Measurements from ENCODE around the gene CD46. TPM values are rescaled to one million over a fixed set of nuclear protein-coding genes. Genes with fewer than 3 reads are reported as not detected.

Gene CD46
- total and polyA plus RNA-seq, 10 of the 15 experiments (the other 5 are each of a cell fraction or from before 2014, with no cell fraction given): 61.1 to 198 (median 81.4) TPM

- no peak overlapping the region for H3K27ac ChIP-seq (ENCODE audit: control insufficient read depth, insufficient read depth)
- WGBS (ENCODE audit: insufficient coverage, insufficient replicate concordance, low lambda C conversion rate, missing lambda C conversion rate): 95% methylated on average over 5 of the region's 5 CpGs
- H3K4me3 ChIP-seq: no peak overlapping the region
- SMC1A ChIA-PET (ENCODE audit: uncharacterized antibody, unreplicated experiment): interaction anchor here (1.0 to 1.9 kb wide), 3 partner anchors 13 to 67 kb away, joined by 3 to 4 read pairs (median 3); no protein-coding TSS in a partner anchor
- no peak for ATAC-seq
- H3K27me3 ChIP-seq (replicated peaks in 1 of 2; ENCODE audit: control insufficient read depth in 2 of 2, insufficient read depth in 2 of 2, low read length in 1 of 2): no peaks in the 10 kb centered on the region
- RAD21 ChIA-PET (ENCODE audit: unreplicated experiment): no interaction called here
- no peak for FAIRE-seq
- POLR2A ChIA-PET: interaction anchor here (2.1 kb wide), 1 partner anchor 17 kb away, joined by 7 read pairs; no protein-coding TSS in a partner anchor
- H2AFZ ChIP-seq (ENCODE audit: control insufficient read depth, low read depth, low read length): no peak overlapping the region
- TF ChIP-seq POLR2A (IDR thresholded peaks at IDR 0.05; ENCODE audit: low read depth, low read length) (no peak), MYB (IDR thresholded peaks at IDR 0.05; ENCODE audit: borderline replicate concordance, low read depth, low read length) (no peak), PML (IDR thresholded peaks at IDR 0.05; ENCODE audit: low read length) (no peak), CHD1 (IDR thresholded peaks at IDR 0.05; ENCODE audit: low read depth, low read length) (no peak), ZNF24 (IDR thresholded peaks at IDR 0.05) (no peak), MTA3 (IDR thresholded peaks at IDR 0.05; ENCODE audit: borderline replicate concordance, low read length) (no peak)
- TF ChIP-seq, protein P1, sequence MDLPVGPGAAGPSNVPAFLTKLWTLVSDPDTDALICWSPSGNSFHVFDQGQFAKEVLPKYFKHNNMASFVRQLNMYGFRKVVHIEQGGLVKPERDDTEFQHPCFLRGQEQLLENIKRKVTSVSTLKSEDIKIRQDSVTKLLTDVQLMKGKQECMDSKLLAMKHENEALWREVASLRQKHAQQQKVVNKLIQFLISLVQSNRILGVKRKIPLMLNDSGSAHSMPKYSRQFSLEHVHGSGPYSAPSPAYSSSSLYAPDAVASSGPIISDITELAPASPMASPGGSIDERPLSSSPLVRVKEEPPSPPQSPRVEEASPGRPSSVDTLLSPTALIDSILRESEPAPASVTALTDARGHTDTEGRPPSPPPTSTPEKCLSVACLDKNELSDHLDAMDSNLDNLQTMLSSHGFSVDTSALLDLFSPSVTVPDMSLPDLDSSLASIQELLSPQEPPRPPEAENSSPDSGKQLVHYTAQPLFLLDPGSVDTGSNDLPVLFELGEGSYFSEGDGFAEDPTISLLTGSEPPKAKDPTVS (IDR thresholded peaks at IDR 0.05; ENCODE audit: low read depth, low read length): no peak
- TF ChIP-seq, protein P2, sequence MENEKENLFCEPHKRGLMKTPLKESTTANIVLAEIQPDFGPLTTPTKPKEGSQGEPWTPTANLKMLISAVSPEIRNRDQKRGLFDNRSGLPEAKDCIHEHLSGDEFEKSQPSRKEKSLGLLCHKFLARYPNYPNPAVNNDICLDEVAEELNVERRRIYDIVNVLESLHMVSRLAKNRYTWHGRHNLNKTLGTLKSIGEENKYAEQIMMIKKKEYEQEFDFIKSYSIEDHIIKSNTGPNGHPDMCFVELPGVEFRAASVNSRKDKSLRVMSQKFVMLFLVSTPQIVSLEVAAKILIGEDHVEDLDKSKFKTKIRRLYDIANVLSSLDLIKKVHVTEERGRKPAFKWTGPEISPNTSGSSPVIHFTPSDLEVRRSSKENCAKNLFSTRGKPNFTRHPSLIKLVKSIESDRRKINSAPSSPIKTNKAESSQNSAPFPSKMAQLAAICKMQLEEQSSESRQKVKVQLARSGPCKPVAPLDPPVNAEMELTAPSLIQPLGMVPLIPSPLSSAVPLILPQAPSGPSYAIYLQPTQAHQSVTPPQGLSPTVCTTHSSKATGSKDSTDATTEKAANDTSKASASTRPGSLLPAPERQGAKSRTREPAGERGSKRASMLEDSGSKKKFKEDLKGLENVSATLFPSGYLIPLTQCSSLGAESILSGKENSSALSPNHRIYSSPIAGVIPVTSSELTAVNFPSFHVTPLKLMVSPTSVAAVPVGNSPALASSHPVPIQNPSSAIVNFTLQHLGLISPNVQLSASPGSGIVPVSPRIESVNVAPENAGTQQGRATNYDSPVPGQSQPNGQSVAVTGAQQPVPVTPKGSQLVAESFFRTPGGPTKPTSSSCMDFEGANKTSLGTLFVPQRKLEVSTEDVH (IDR thresholded peaks at IDR 0.05; ENCODE audit: low read depth, partially characterized antibody): no peak
- H3K4me1 ChIP-seq (ENCODE audit: control insufficient read depth, insufficient read depth, low read length): peaks cover 18% of the 10 kb centered on the region
- CTCF ChIA-PET: interaction anchor here (1.4 to 1.8 kb wide), 2 partner anchors 8 to 63 kb away, joined by 4 to 8 read pairs; no protein-coding TSS in a partner anchor
- intact Hi-C loops (cut with micrococcal nuclease; ENCODE audit: unreplicated experiment): no loop called here
- no peak overlapping the region for H3K9ac ChIP-seq (ENCODE audit: control insufficient read depth, insufficient read depth, low read length)
- no peaks in the 10 kb centered on the region; the same call in 1 of the 2 replicates for H4K20me1 ChIP-seq (ENCODE audit: control insufficient read depth, insufficient read depth)
- H3K79me2 ChIP-seq (ENCODE audit: control insufficient read depth, insufficient read depth, low read length): 0 out of 2 replicates have a peak, but pooled peaks cover 2% of the 10 kb centered on the region
- DNase-seq (ENCODE audit: low read depth, low spot score): no peak
- peaks cover 41 to 44% of the 10 kb centered on the region in 2 experiments for H3K36me3 ChIP-seq (ENCODE audit: control insufficient read depth in 2 of 2, insufficient read depth in 2 of 2, low read length in 1 of 2)
- no peaks in the 10 kb centered on the region for H3K9me3 ChIP-seq (replicated peaks; ENCODE audit: control insufficient read depth, insufficient read depth, low read length)
- in situ Hi-C loops (cut with MboI): no loop called here
- BruUV-seq (replicated peaks): no TSS peak
- no peak overlapping the region for H3K4me2 ChIP-seq (ENCODE audit: control insufficient read depth, insufficient read depth)
These were observed 54.1 kb downstream of the CD46 start for GRCh38 chr1:207805841-207806421.
